HepG2 (cell line): ENCODE data around the gene CSNK2A1. TPM values are rescaled to one million over a fixed set of nuclear protein-coding genes. Genes with fewer than 3 reads are reported as not detected.

Experiments
- AGO1 ChIP-seq: fragments of 200-400 bp; formaldehyde crosslinking; IDR thresholded peaks from 2 replicates; pipeline ENCODE4 v1.6.1; 2017; ENCODE audit warnings: mild to moderate bottlenecking, low read depth, low read length, moderate library complexity; ENCODE audit not compliant: poor library complexity, severe bottlenecking
- CBX2 ChIP-seq, 2 experiments: fragments of 200-600 bp in 1 of 2; sonication (generic); formaldehyde crosslinking in 1 of 2; IDR thresholded peaks; 2 replicates each; pipeline versions ENCODE4 v1.7.0 to v1.8.1; 2018 to 2022; ENCODE audit warnings: low read depth in 2 of 2, low read length in 1 of 2, mild to moderate bottlenecking in 1 of 2, missing genetic modification reagents in 1 of 2
- CCDC6 ChIP-seq: sonication (generic); formaldehyde crosslinking; IDR thresholded peaks from 2 replicates; pipeline ENCODE4 v1.8.1; 2022; ENCODE audit warnings: mild to moderate bottlenecking, missing genetic modification reagents, moderate library complexity
- E2F5 ChIP-seq: sonication (generic); formaldehyde crosslinking; conservative IDR thresholded peaks from 2 replicates; pipeline ENCODE4 v1.4.0; 2020; ENCODE audit warnings: missing genetic modification reagents
- EZH2 ChIP-seq: conservative IDR thresholded peaks from 2 replicates; pipeline ENCODE4 v1.6.1; 2012; ENCODE audit warnings: mild to moderate bottlenecking, low read depth, low read length, moderate library complexity
- HMG20A ChIP-seq: IDR thresholded peaks from 2 replicates; pipeline ENCODE4 v1.6.1; 2016; ENCODE audit warnings: borderline replicate concordance
- KAT8 ChIP-seq: IDR thresholded peaks from 2 replicates; pipeline ENCODE4 v1.6.1; 2016; ENCODE audit warnings: missing genetic modification reagents, missing compliant biosample characterization
- MTA1 ChIP-seq: sonication (generic); formaldehyde crosslinking; IDR thresholded peaks from 2 replicates; pipeline ENCODE4 v1.4.0; 2020; ENCODE audit warnings: missing genetic modification reagents, mild to moderate bottlenecking, borderline replicate concordance
- NCOA2 ChIP-seq: sonication (generic); formaldehyde crosslinking; IDR thresholded peaks from 2 replicates; pipeline ENCODE4 v1.8.0; 2022; ENCODE audit warnings: inconsistent platforms
- NR1H2 ChIP-seq: sonication (generic); formaldehyde crosslinking; IDR thresholded peaks from 2 replicates; pipeline ENCODE4 v1.8.1; 2022; ENCODE audit warnings: low read depth, missing genetic modification reagents, borderline replicate concordance
- PHF20 ChIP-seq: sonication (generic); formaldehyde crosslinking; IDR thresholded peaks from 2 replicates; pipeline ENCODE4 v1.5.0; 2020; ENCODE audit warnings: mild to moderate bottlenecking, missing genetic modification reagents
- PLSCR1 ChIP-seq: sonication (generic); formaldehyde crosslinking; IDR thresholded peaks from 2 replicates; pipeline ENCODE4 v1.5.0; 2020; ENCODE audit warnings: missing genetic modification reagents, mild to moderate bottlenecking, borderline replicate concordance
- RNF219 ChIP-seq: sonication (generic); formaldehyde crosslinking; IDR thresholded peaks from 2 replicates; pipeline ENCODE4 v1.5.0; 2020; ENCODE audit warnings: mild to moderate bottlenecking, missing genetic modification reagents
- SNRNP70 ChIP-seq: fragments of 200-400 bp; formaldehyde crosslinking; IDR thresholded peaks from 2 replicates; pipeline ENCODE4 v1.6.1; 2017; ENCODE audit warnings: mild to moderate bottlenecking, low read depth, low read length, moderate library complexity
- TAF15 ChIP-seq: fragments of 200-400 bp; formaldehyde crosslinking; IDR thresholded peaks from one replicate; pipeline ENCODE4 v1.6.1; 2018; ENCODE audit warnings: mild to moderate bottlenecking, low read depth, low read length; ENCODE audit not compliant: poor library complexity, severe bottlenecking
- THRA ChIP-seq: sonication (generic); formaldehyde crosslinking; IDR thresholded peaks from 2 replicates; pipeline ENCODE4 v1.4.0; 2020; ENCODE audit warnings: missing genetic modification reagents, borderline replicate concordance
- ZBTB1 ChIP-seq: sonication (generic); formaldehyde crosslinking; IDR thresholded peaks from 2 replicates; pipeline ENCODE4 v1.4.0; 2020; ENCODE audit warnings: missing genetic modification reagents, borderline replicate concordance
- ZNF225 ChIP-seq: sonication (generic); formaldehyde crosslinking; IDR thresholded peaks from 2 replicates; pipeline ENCODE4 v1.4.0; 2020; ENCODE audit warnings: mild to moderate bottlenecking, missing genetic modification reagents
- ZNF432 ChIP-seq: sonication (generic); formaldehyde crosslinking; IDR thresholded peaks from 2 replicates; pipeline ENCODE4 v1.5.0; 2020; ENCODE audit warnings: missing genetic modification reagents, mild to moderate bottlenecking, borderline replicate concordance
- ZNF550 ChIP-seq: sonication (generic); formaldehyde crosslinking; IDR thresholded peaks from 2 replicates; pipeline ENCODE4 v1.4.0; 2020; ENCODE audit warnings: mild to moderate bottlenecking, missing genetic modification reagents, borderline replicate concordance
- ZNF674 ChIP-seq: sonication (generic); formaldehyde crosslinking; IDR thresholded peaks from 2 replicates; pipeline ENCODE4 v1.5.0; 2020; ENCODE audit warnings: low read depth, mild to moderate bottlenecking, missing genetic modification reagents
- ZNF75D ChIP-seq: sonication (generic); formaldehyde crosslinking; IDR thresholded peaks from 2 replicates; pipeline ENCODE4 v1.8.1; 2023; ENCODE audit warnings: missing genetic modification reagents, mild to moderate bottlenecking, borderline replicate concordance
- ZNF776 ChIP-seq: sonication (generic); formaldehyde crosslinking; IDR thresholded peaks from 2 replicates; pipeline ENCODE4 v1.4.0; 2020; ENCODE audit warnings: mild to moderate bottlenecking, missing genetic modification reagents
- polyA plus RNA-seq, 8 experiments: library from polyadenylated mRNA; depleted of rRNA in 3 of 8; stranded (reverse) in 7 of 8; unstranded in 1 of 8; fragments of >200 nt; fragmentation: Illumina TruSeq in 4 of 8; extraction: Trizol in 4 of 8; gene quantifications; 2 replicates each; pipeline versions ENCODE4 v1.2.1 to v1.2.3, GENCODE V29; 2011 to 2016; ENCODE audit warnings: low read depth in 4 of 8, missing spikeins in 1 of 8, mixed read lengths in 1 of 8; ENCODE audit not compliant: insufficient read depth in 1 of 8
- total RNA-seq, 5 experiments: library from RNA; depleted of rRNA; stranded (reverse); fragments of >200 nt; fragmentation: Illumina TruSeq; extraction: Trizol; gene quantifications; 2 replicates each; pipeline ENCODE4 v1.2.3, GENCODE V29; 2016; ENCODE audit warnings: low read depth in 1 of 5

The CSNK2A1 gene
- total and polyA plus RNA-seq, 2 of the 13 experiments (the other 11 are each of a cell fraction or from before 2014, with no cell fraction given), result 153 to 231 TPM

- TF ChIP-seq CCDC6 (CRISPR knock-in tag) (peak; percentile 58; the same call in 1 of the 2 replicates), THRA (no peak), NCOA2 (no peak), ZNF225 (0 out of 2 replicates have a peak, but pooled peaks have one; percentile 9), SNRNP70 (no peak), AGO1 (no peak), KAT8 (CRISPR knock-in tag) (no peak), RNF219 (CRISPR knock-in tag) (no peak), ZBTB1 (CRISPR knock-in tag) (no peak), NR1H2 (no peak), TAF15 (no peak), ZNF776 (peak; percentile 69; the same call in 1 of the 2 replicates), ZNF674 (CRISPR knock-in tag) (0 out of 2 replicates have a peak, but pooled peaks have one; percentile 39), ZNF75D (no peak), ZNF432 (CRISPR knock-in tag) (no peak), HMG20A (CRISPR knock-in tag) (no peak), CBX2 (IDR thresholded peaks at IDR 0.05; ENCODE audit: low read depth, low read length) (no peak), CBX2 (CRISPR knock-in tag; IDR thresholded peaks at IDR 0.05; ENCODE audit: low read depth) (no peak), ZNF550 (CRISPR knock-in tag) (no peak; the same call in 1 of the 2 replicates), EZH2 (no peak), MTA1 (0 out of 2 replicates have a peak, but pooled peaks have one; percentile 23), PLSCR1 (CRISPR knock-in tag) (no peak), E2F5 (CRISPR knock-in tag) (no peak), PHF20 (CRISPR knock-in tag) (no peak)
These were observed 113.2 kb downstream of the CSNK2A1 start (continued) for GRCh38 chr20:430091-430999.
